Astrocyte (in vitro differentiated cells and primary cell): ENCODE results near the gene GTF2F2.

Source experiments
- EZH2 ChIP-seq: IDR thresholded peaks from 2 replicates; pipeline ENCODE4 v1.6.1; 2012; ENCODE audit warnings: mild to moderate bottlenecking, low read length, inconsistent platforms; ENCODE audit not compliant: insufficient read depth
- TF ChIP-seq, protein P1 (sequence below): IDR thresholded peaks from 2 replicates; pipeline ENCODE4 v1.5.1; 2011; ENCODE audit warnings: low read depth, mild to moderate bottlenecking, inconsistent platforms, low read length, moderate library complexity; ENCODE audit not compliant: insufficient read depth

DNA sequence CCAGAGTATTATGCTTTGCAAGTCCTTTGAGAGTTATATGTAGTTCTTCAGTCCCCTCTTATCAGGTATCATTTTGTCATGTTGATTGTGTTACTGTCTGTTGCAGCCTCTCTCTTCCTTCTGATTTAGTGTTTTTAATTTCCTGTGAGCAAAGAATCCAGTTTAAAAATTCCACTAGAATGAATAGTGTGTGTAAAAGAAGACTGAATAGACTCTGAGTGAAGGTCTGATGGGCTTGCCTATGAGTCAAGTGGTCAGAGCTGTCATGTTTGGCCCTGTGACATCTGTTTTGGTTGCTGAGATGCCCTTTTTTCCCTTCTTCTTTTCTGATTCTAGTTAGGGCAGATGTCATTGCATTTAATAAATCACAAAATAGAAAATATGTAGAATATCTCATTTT lies 103.9 kb downstream of the GTF2F2 start:
- TF ChIP-seq EZH2 = no peak
- TF ChIP-seq, protein P1, sequence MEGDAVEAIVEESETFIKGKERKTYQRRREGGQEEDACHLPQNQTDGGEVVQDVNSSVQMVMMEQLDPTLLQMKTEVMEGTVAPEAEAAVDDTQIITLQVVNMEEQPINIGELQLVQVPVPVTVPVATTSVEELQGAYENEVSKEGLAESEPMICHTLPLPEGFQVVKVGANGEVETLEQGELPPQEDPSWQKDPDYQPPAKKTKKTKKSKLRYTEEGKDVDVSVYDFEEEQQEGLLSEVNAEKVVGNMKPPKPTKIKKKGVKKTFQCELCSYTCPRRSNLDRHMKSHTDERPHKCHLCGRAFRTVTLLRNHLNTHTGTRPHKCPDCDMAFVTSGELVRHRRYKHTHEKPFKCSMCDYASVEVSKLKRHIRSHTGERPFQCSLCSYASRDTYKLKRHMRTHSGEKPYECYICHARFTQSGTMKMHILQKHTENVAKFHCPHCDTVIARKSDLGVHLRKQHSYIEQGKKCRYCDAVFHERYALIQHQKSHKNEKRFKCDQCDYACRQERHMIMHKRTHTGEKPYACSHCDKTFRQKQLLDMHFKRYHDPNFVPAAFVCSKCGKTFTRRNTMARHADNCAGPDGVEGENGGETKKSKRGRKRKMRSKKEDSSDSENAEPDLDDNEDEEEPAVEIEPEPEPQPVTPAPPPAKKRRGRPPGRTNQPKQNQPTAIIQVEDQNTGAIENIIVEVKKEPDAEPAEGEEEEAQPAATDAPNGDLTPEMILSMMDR = no peak
